HCT116 (cell line): ENCODE measurements around the gene CUEDC1. TPM values are rescaled to one million over a fixed set of nuclear protein-coding genes. Genes with fewer than 3 reads are reported as not detected.
"Not testable (repeated sequence)": the region's sequence is repeated elsewhere in the genome, so short reads cannot be mapped to it uniquely, and the experiment has no call there.

Experiments used
- ATAC-seq: fragments of 200-7000 bp; cut with Tn5 transposase; 2 replicates; pipeline ENCODE4 v1.9.1; 2020; ENCODE audit warnings: mild to moderate bottlenecking, moderate library complexity
- BruUV-seq: library from RNA; stranded (reverse); fragments of 400-500 nt; replicated peaks from 2 replicates; lab custom pipeline; 2021; lab: Mats Ljungman, UMichigan
- CTCF ChIA-PET: fragments of 300-600 bp; sonication (Branson Sonifier 250); formaldehyde crosslinking; loops from one replicate; lab custom pipeline; 2021; ENCODE audit warnings: antibody characterized with exemption; lab: Charles Lee
- POLR2A ChIA-PET: fragments of 300-600, 350-600 bp; sonication (Branson Sonifier 250); formaldehyde crosslinking; loops from one replicate; lab custom pipeline; 2021; ENCODE audit warnings: antibody characterized with exemption; lab: Charles Lee
- RAD21 ChIA-PET, 2 experiments: fragments of 300-600 bp; sonication (Branson Sonifier 250); formaldehyde crosslinking; loops; one replicate each; lab custom pipeline; 2023; ENCODE audit warnings: low total read pairs in 2 of 2; ENCODE audit not compliant: uncharacterized antibody in 2 of 2, unreplicated experiment in 2 of 2, low non-redundant PET in 1 of 2; lab: Charles Lee
- DNase-seq: peaks from one replicate; pipeline ENCODE4 v3.0.0-alpha.2; 2010; ENCODE audit warnings: low read depth, low spot score
- H2AFZ ChIP-seq: fragments of 200-600 bp; shearing (Covaris generic), sonication (generic); 2 replicates; pipeline ENCODE4 v1.6.1; 2017; ENCODE audit warnings: low read depth, mixed run types, mixed read lengths, antibody characterized with exemption, low read length; ENCODE audit not compliant: poor library complexity, severe bottlenecking
- H3K27ac ChIP-seq: 2 replicates; pipeline ENCODE4 v1.5.1; 2012; ENCODE audit warnings: low read depth, low read length
- H3K27me3 ChIP-seq: fragments of 200-600 bp; sonication (generic); 2 replicates; pipeline ENCODE4 v1.6.1; 2016; ENCODE audit warnings: mixed run types, low read length, mixed read lengths; ENCODE audit not compliant: insufficient read depth
- H3K36me3 ChIP-seq, 2 experiments: fragments of 200-500 bp in 1 of 2; fragments of 200-600 bp in 1 of 2; sonication (Bioruptor generic) in 1 of 2; sonication (generic) in 1 of 2; 2 replicates each; pipeline versions ENCODE4 v1.5.1 to v1.6.1; 2014 to 2016; ENCODE audit warnings: low read length in 2 of 2, inconsistent platforms in 1 of 2, mixed read lengths in 1 of 2, mixed run types in 1 of 2; ENCODE audit not compliant: insufficient read depth in 2 of 2, control insufficient read depth in 1 of 2
- H3K4me1 ChIP-seq, 2 experiments: fragments of 200-600 bp in 1 of 2; sonication (generic) in 1 of 2; 2 replicates each; pipeline versions ENCODE4 v1.5.1 to v1.6.1; 2012 to 2017; ENCODE audit warnings: low read length in 2 of 2, inconsistent platforms in 1 of 2, mild to moderate bottlenecking in 1 of 2, mixed read lengths in 1 of 2, mixed run types in 1 of 2, moderate library complexity in 1 of 2; ENCODE audit not compliant: insufficient read depth in 2 of 2, control insufficient read depth in 1 of 2
- H3K4me2 ChIP-seq: fragments of 200-600 bp; sonication (generic); 2 replicates; pipeline ENCODE4 v1.6.1; 2017; ENCODE audit warnings: mixed run types, low read length, mixed read lengths
- H3K4me3 ChIP-seq, 2 experiments: fragments of 200-600 bp in 1 of 2; sonication (generic) in 1 of 2; replicated peaks in 1 of 2; 2 replicates each; pipeline ENCODE4 v1.5.1; 2011 to 2016; ENCODE audit warnings: low read length in 2 of 2, control low read depth in 1 of 2, low read depth in 1 of 2, mild to moderate bottlenecking in 1 of 2, mixed read lengths in 1 of 2, mixed run types in 1 of 2
- H3K79me2 ChIP-seq: fragments of 200-600 bp; sonication (generic); 2 replicates; pipeline ENCODE4 v1.6.1; 2017; ENCODE audit warnings: mild to moderate bottlenecking, mixed run types, low read length, moderate library complexity, mixed read lengths; ENCODE audit not compliant: insufficient read depth
- H3K9ac ChIP-seq: fragments of 200-600 bp; sonication (generic); 2 replicates; pipeline ENCODE4 v1.6.1; 2016; ENCODE audit warnings: low read length, mixed read lengths
- H3K9me2 ChIP-seq: fragments of 200-600 bp; sonication (generic), shearing (Covaris generic); 2 replicates; pipeline ENCODE4 v1.6.1; 2017; ENCODE audit warnings: mixed run types, mild to moderate bottlenecking, moderate library complexity; ENCODE audit not compliant: insufficient read depth
- H3K9me3 ChIP-seq, 2 experiments: fragments of 200-500 bp in 1 of 2; fragments of 200-600 bp in 1 of 2; sonication (Bioruptor generic) in 1 of 2; sonication (generic) in 1 of 2; 2 replicates each; pipeline ENCODE4 v1.6.1; 2014 to 2017; ENCODE audit warnings: low read length in 2 of 2, mixed read lengths in 2 of 2, inconsistent platforms in 1 of 2, low read depth in 1 of 2, mild to moderate bottlenecking in 1 of 2, mixed run types in 1 of 2, moderate library complexity in 1 of 2; ENCODE audit not compliant: control insufficient read depth in 1 of 2, insufficient read depth in 1 of 2
- H4K20me1 ChIP-seq: fragments of 200-600 bp; sonication (generic), shearing (Covaris generic); 2 replicates; pipeline ENCODE4 v1.6.1; 2017; ENCODE audit warnings: mixed run types, mild to moderate bottlenecking, moderate library complexity; ENCODE audit not compliant: insufficient read depth
- ATF3 ChIP-seq: IDR thresholded peaks from 2 replicates; pipeline ENCODE4 v1.6.1; 2012
- CBX3 ChIP-seq: IDR thresholded peaks from 2 replicates; pipeline ENCODE4 v1.6.1; 2012; ENCODE audit warnings: low read depth
- CEBPB ChIP-seq: IDR thresholded peaks from 2 replicates; pipeline ENCODE4 v1.6.1; 2012; ENCODE audit warnings: low read depth
- ELF1 ChIP-seq: IDR thresholded peaks from 2 replicates; pipeline ENCODE4 v1.6.1; 2012; ENCODE audit warnings: low read depth, borderline replicate concordance
- EZH2phosphoT487 ChIP-seq: fragments of 200-600 bp; IDR thresholded peaks from 2 replicates; pipeline ENCODE4 v1.6.1; 2018; ENCODE audit warnings: antibody characterized with exemption, borderline replicate concordance
- FOSL1 ChIP-seq: IDR thresholded peaks from 2 replicates; pipeline ENCODE4 v1.6.1; 2012; ENCODE audit warnings: low read depth
- MAX ChIP-seq: IDR thresholded peaks from 2 replicates; pipeline ENCODE4 v1.6.1; 2012
- RAD21 ChIP-seq: IDR thresholded peaks from 2 replicates; pipeline ENCODE4 v1.6.1; 2012; ENCODE audit warnings: low read depth, mild to moderate bottlenecking
- SIN3A ChIP-seq: IDR thresholded peaks from 2 replicates; pipeline ENCODE4 v1.6.1; 2012; ENCODE audit warnings: low read depth
- SP1 ChIP-seq: IDR thresholded peaks from 2 replicates; pipeline ENCODE4 v1.6.1; 2012; ENCODE audit warnings: low read depth
- SRF ChIP-seq: IDR thresholded peaks from 2 replicates; pipeline ENCODE4 v1.6.1; 2012; ENCODE audit warnings: low read depth
- YY1 ChIP-seq: IDR thresholded peaks from 2 replicates; pipeline ENCODE4 v1.6.1; 2011; ENCODE audit warnings: low read length, low read depth, moderate library complexity, mild to moderate bottlenecking; ENCODE audit not compliant: insufficient replicate concordance; ENCODE audit errors: extremely low read depth
- intact Hi-C: fragments of 100-400 bp; cut with micrococcal nuclease; formaldehyde crosslinking; loops from 2 replicates; pipeline ENCODE4 v1.10.0; 2022
- total RNA-seq: library from RNA; stranded (reverse); gene quantifications from one replicate; pipeline ENCODE4 v1.2.1, GENCODE V29; 2021; ENCODE audit not compliant: unreplicated experiment

CUEDC1 gene
- total RNA-seq, 1 experiment from 2014 or later = 60.2 TPM

- TF ChIP-seq ATF3 (no peak), MAX (no peak), CBX3 (no peak), ELF1 (no peak), SP1 (no peak)
- BruUV-seq = no TSS peak
- intact Hi-C loops = no loop called here
- H4K20me1 ChIP-seq = no peaks in the 10 kb centered on the region
- ATAC-seq (no peak), DNase-seq (no peak)
- H3K79me2 ChIP-seq = peaks cover 80% of the 10 kb centered on the region
- POLR2A ChIA-PET = no interaction called here
- CTCF ChIA-PET = interaction anchor here (1.3 kb wide), 1 partner anchor 75 kb away, joined by 3 read pairs; no protein-coding TSS in a partner anchor
- H3K4me1 ChIP-seq = peaks cover 24 to 60% of the 10 kb centered on the region in 2 experiments
- no peaks in the 10 kb centered on the region for H3K27me3 ChIP-seq
- H3K9me3 ChIP-seq = no peaks in the 10 kb centered on the region
- H3K36me3 ChIP-seq = no peaks in the 10 kb centered on the region; a peak in 1 of 4 replicates
- H3K27ac ChIP-seq = no peak overlapping the region
- H3K9me2 ChIP-seq = no peaks in the 10 kb centered on the region
- RAD21 ChIA-PET = no interaction called here
- no peak overlapping the region for H2AFZ ChIP-seq
- no peak overlapping the region for H3K9ac ChIP-seq
- no peak overlapping the region for H3K4me2 ChIP-seq
- no peak overlapping the region for H3K4me3 ChIP-seq
These were observed 30.5 kb downstream of the CUEDC1 start for GRCh38 chr17:57924677-57925076.

GRCh38 chr17:57923182-57923872 is 31.9 kb downstream of the CUEDC1 start:
- Histone ChIP-seq H3K9ac (no peak overlapping the region), H3K27ac (no peak overlapping the region), H3K4me3 (no peak overlapping the region), H3K27me3 (no peaks in the 10 kb centered on the region), H3K9me3 (no peaks in the 10 kb centered on the region), H2AFZ (no peak overlapping the region), H3K4me1 (peaks cover 32 to 60% of the 10 kb centered on the region in 2 experiments), H3K79me2 (peaks cover 78% of the 10 kb centered on the region), H3K4me2 (no peak overlapping the region), H3K36me3 (no peaks in the 10 kb centered on the region; a peak in 1 of 4 replicates), H3K9me2 (no peaks in the 10 kb centered on the region), H4K20me1 (no peaks in the 10 kb centered on the region)
- no peak for DNase-seq
- POLR2A ChIA-PET = no interaction called here
- intact Hi-C loops = no loop called here
- no TSS peak for BruUV-seq
- no peak for TF ChIP-seq FOSL1
- no peak for TF ChIP-seq RAD21
- TF ChIP-seq SRF = no peak
- no peak for TF ChIP-seq MAX
- no peak for TF ChIP-seq YY1
- TF ChIP-seq SP1 = no peak
- no peak for TF ChIP-seq EZH2phosphoT487
- no peak for TF ChIP-seq CEBPB
- TF ChIP-seq SIN3A = no peak
- no peak for ATAC-seq
- RAD21 ChIA-PET = no interaction called here
- CTCF ChIA-PET = no interaction called here

GRCh38 chr17:57922745-57923144 is 32.5 kb downstream of the CUEDC1 start:
- peaks cover 80% of the 10 kb centered on the region for H3K79me2 ChIP-seq
- peaks cover 35 to 60% of the 10 kb centered on the region in 2 experiments for H3K4me1 ChIP-seq
- intact Hi-C loops, POLR2A ChIA-PET, DNase-seq, ATAC-seq, H3K9me2 ChIP-seq, H3K4me2 ChIP-seq, BruUV-seq, H3K27ac ChIP-seq, H3K36me3 ChIP-seq, H3K4me3 ChIP-seq, CTCF ChIA-PET, H3K9ac ChIP-seq, H3K27me3 ChIP-seq, H3K9me3 ChIP-seq, RAD21 ChIA-PET, H2AFZ ChIP-seq, H4K20me1 ChIP-seq: not testable (repeated sequence)
